ENCODE measurements around the gene SHE.
"Not testable (repeated sequence)": the region's sequence is repeated elsewhere in the genome, so short reads cannot be mapped to it uniquely, and the experiment has no call there.

The SHE gene

DNA sequence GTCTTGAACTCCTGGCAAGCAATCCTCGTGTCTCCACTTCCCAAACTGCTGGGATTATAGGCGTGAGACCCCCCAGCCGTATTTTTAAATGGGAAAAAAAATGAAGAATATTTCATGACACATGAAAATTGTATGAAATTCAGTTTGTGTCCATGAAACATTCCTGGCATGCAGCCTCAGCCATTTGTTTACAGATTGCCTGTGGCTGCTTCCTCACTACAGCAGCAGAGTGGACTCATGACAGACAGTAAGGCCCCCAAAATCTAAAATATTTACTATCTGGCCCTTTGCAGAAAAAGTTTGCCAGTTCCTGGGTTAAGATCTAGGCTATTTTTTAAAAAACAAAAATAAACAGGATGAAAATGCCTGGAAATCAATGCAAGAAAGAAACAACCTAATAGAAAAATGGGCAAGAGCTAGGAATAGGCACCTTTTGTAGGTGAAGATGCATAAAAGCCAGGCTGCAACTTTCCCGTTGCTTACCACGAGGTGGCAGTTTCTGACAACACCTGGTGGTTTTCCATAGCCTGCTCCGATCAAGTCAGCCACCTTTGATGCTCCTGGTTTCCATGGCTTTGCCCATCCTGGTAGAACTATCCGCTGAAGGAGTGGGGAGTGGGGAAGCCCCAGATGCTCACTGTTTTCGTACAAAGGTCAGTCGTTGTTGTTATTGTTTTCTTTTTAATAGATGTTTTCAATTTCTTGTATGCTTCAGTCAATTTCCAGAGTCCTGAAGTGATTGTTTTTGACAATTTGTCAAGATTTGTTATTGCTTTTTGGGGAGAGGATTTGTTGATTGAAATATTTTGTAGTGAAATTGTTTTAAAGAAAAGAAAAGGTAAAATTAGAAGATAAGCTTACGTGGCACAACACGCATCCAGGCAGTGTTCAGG is 32.0 kb upstream of the SHE start:
- no peak for DNase-seq (ENCODE audit: low read depth)
- no peak overlapping the region for H3K4me3 ChIP-seq (ENCODE audit: control insufficient read depth, low read depth, low read length)
- TF ChIP-seq, protein P1, sequence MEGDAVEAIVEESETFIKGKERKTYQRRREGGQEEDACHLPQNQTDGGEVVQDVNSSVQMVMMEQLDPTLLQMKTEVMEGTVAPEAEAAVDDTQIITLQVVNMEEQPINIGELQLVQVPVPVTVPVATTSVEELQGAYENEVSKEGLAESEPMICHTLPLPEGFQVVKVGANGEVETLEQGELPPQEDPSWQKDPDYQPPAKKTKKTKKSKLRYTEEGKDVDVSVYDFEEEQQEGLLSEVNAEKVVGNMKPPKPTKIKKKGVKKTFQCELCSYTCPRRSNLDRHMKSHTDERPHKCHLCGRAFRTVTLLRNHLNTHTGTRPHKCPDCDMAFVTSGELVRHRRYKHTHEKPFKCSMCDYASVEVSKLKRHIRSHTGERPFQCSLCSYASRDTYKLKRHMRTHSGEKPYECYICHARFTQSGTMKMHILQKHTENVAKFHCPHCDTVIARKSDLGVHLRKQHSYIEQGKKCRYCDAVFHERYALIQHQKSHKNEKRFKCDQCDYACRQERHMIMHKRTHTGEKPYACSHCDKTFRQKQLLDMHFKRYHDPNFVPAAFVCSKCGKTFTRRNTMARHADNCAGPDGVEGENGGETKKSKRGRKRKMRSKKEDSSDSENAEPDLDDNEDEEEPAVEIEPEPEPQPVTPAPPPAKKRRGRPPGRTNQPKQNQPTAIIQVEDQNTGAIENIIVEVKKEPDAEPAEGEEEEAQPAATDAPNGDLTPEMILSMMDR (IDR thresholded peaks at IDR 0.05; ENCODE audit: control insufficient read depth, insufficient read depth, low read depth, low read length, missing control alignments) = peak; percentile 56

DNA sequence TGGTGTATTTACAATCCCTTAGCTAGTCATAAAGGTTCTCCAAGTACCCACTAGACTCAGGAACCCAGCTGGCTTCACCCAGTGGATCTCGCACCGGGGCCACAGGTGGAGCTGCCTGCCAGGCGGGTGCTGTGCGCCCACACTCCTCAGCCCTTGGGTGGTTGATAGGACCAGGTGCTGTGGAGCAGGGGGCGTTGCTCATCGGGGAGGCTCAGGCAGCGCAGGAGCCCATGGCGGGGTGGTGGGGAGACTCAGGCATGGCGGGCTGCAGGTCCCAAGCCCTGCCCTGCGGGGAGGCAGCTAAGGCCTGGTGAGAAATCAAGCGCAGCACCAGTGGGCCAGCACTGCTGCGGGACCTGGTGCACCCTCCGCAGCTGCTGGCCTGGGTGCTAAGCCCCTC is 29.7 kb upstream of the SHE start:
- not testable (repeated sequence) for H3K4me3 ChIP-seq (ENCODE audit: control insufficient read depth, low read depth, low read length); DNase-seq (ENCODE audit: low read depth)

DNA sequence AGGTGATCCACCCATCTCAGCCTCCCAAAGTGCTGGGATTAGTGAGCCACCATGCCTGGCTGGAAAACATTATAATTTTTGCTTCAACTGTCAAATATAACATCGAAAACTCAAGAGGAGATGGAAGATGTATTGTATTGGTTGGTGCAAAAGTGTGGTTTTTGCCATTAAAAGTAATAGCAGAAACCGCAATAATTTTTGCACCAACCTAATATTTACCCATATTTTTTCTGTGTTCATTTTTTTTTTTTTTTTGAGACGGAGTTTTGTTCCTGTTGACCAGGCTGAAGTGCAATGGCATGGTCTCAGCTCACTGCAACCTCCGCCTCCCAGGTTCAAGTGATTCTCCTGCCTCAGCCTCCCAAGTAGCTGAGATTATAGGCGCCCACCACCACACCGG is 27.1 kb upstream of the SHE start:
- no peak overlapping the region for H3K4me3 ChIP-seq (ENCODE audit: control insufficient read depth, low read depth, low read length)
- TF ChIP-seq, protein P1 (IDR thresholded peaks at IDR 0.05; ENCODE audit: control insufficient read depth, insufficient read depth, low read depth, low read length, missing control alignments) = no peak
- DNase-seq (ENCODE audit: low read depth) = no peak

DNA sequence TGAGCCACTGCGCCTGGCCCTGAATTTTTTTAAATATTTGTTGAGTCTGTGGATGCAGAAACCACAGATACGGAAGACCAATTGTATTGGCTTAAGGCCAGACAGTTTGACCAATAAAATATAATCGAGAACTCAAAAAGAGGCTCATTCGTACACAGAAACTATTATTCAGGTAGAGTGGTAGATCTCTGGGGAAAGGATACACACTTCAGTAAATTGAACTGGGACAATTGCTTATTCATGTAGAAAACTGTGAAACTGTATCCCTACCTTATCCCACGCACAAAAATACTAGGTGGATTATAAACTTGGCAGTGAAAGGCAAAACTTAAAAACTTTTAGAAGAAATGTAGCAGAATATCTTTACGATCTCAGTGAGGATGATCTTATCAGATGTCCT is 25.0 kb upstream of the SHE start:
- TF ChIP-seq, protein P1 (IDR thresholded peaks at IDR 0.05; ENCODE audit: control insufficient read depth, insufficient read depth, low read depth, low read length, missing control alignments) = no peak
- no peak overlapping the region for H3K4me3 ChIP-seq (ENCODE audit: control insufficient read depth, low read depth, low read length)
- DNase-seq (ENCODE audit: low read depth) = no peak

DNA sequence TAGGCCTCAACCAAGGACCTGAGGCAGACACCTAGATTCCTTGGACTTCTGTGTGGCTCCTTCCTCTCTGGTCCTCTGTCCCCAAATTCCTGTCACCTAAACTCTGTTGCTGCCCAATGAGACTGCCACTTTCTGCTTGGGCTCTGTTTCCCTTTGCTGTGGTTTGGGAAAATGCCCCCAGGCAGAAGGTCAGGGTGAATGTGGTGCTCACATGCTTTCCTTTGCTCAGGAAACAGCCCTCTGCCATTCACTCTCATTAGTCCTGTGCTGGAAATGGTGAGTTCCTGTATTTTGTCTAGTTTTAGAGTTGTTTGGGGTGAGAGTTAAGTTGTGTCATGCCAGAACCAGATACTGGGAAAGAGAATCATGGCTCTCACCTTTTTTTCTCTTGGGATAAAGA is 22.7 kb upstream of the SHE start:
- H3K4me3 ChIP-seq (ENCODE audit: control insufficient read depth, low read depth, low read length) = no peak overlapping the region
- TF ChIP-seq, protein P1 (IDR thresholded peaks at IDR 0.05; ENCODE audit: control insufficient read depth, insufficient read depth, low read depth, low read length, missing control alignments) = no peak
- no peak for DNase-seq (ENCODE audit: low read depth)

DNA sequence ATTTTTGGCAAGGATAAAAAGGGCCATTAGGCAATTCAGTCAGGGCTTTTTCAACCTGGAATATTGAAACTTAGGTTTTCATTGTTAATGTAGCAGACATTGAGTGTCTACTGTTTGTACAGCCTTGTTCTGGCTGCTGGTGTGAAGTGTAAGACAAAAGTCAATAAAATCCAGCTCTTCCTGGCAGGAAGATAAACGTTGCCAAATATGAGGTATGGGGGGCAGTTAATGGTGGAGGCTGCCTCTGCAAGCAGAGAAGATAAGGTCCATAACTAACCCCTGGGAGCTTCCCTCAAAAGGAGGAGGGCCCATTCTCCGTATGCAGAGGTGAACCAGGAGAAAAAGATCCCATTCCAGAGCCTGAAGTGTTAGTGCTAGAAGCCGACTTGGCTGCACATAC is 19.5 kb upstream of the SHE start:
- TF ChIP-seq, protein P1 (IDR thresholded peaks at IDR 0.05; ENCODE audit: control insufficient read depth, insufficient read depth, low read depth, low read length, missing control alignments) = no peak
- no peak for DNase-seq (ENCODE audit: low read depth)
- no peak overlapping the region for H3K4me3 ChIP-seq (ENCODE audit: control insufficient read depth, low read depth, low read length)

DNA sequence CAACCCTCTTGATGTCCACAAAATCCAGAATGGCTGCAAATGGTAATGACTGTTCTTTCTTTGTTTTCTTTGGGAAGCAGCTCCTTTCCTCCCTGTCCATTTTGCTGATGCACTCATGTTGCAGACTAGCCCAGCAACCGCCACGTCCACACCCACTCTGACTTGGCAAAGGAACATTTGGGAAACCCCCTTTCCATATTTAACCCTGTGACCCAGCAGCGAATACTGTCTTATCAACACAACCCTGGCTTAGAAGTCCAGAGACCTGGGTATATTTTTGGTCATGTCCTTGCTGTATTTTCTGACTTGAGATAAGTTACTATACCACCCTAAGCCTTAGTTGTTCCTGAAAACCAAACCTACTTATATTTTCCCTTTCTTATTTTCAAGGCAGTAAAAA is 18.1 kb upstream of the SHE start:
- no peak overlapping the region for H3K4me3 ChIP-seq (ENCODE audit: control insufficient read depth, low read depth, low read length)
- no peak for DNase-seq (ENCODE audit: low read depth)
- TF ChIP-seq, protein P1 (IDR thresholded peaks at IDR 0.05; ENCODE audit: control insufficient read depth, insufficient read depth, low read depth, low read length, missing control alignments) = no peak

All from AG09309 (cell line).